HepG2 (cell line): ENCODE results near the gene H6PD. TPM values are rescaled to one million over a fixed set of nuclear protein-coding genes. Genes with fewer than 3 reads are reported as not detected.
A peak's percentile ranks its signal among the peaks of the same experiment; 100 is the strongest.

Experiments used
- ATAC-seq: fragments of 200-7000 bp; cut with Tn5 transposase; 3 replicates; pipeline ENCODE4 v1.9.1; 2020; ENCODE audit warnings: mild to moderate bottlenecking, moderate library complexity
- BruUV-seq: library from RNA; stranded (reverse); fragments of 400-500 nt; replicated peaks from 2 replicates; lab custom pipeline; 2021; lab: Mats Ljungman, UMichigan
- CTCF ChIA-PET: fragments of 300-600 bp; formaldehyde crosslinking; extraction: SDS; loops from one replicate; lab custom pipeline; 2021; ENCODE audit warnings: low total read pairs, inconsistent platforms, low intra/inter-chr PET ratio; lab: Yijun Ruan, JAX
- POLR2A ChIA-PET: fragments of 350-600 bp; sonication (Branson Sonifier 250); formaldehyde crosslinking; loops from one replicate; lab custom pipeline; 2020; ENCODE audit warnings: antibody characterized with exemption, inconsistent platforms; lab: Yijun Ruan, JAX
- DNase-seq: peaks from one replicate; pipeline ENCODE4 v3.0.0-alpha.2; 2015; ENCODE audit warnings: low spot score
- FAIRE-seq: peaks from 3 replicates; lab custom pipeline; 2011; peaks lifted over from hg19 to GRCh38; lab: Jason Lieb, UNC
- H2AFZ ChIP-seq: one replicate; pipeline ENCODE4 v1.6.1; 2011; ENCODE audit warnings: low read length, inconsistent platforms
- H3K27ac ChIP-seq: fragments of 300-600 bp; 3 replicates; pipeline ENCODE4 v1.8.0; 2011; ENCODE audit warnings: mixed run types, mild to moderate bottlenecking, mixed read lengths, low read length, inconsistent platforms; ENCODE audit not compliant: insufficient read depth; ENCODE audit errors: extremely low read length
- H3K27me3 ChIP-seq, 2 experiments: fragments of 200-600 bp in 1 of 2; 2 replicates in 1 of 2; 3 replicates in 1 of 2; pipeline versions ENCODE4 v1.6.0 to v1.8.0; 2011; ENCODE audit warnings: low read length in 2 of 2, mild to moderate bottlenecking in 2 of 2, moderate library complexity in 2 of 2, inconsistent platforms in 1 of 2; ENCODE audit not compliant: insufficient read depth in 2 of 2, control insufficient read depth in 1 of 2
- H3K36me3 ChIP-seq, 2 experiments: fragments of 200-600 bp in 1 of 2; replicated peaks in 1 of 2; 2 replicates in 1 of 2; 3 replicates in 1 of 2; pipeline versions ENCODE4 v1.5.1 to v1.8.0; 2011; ENCODE audit warnings: low read length in 2 of 2, inconsistent platforms in 1 of 2; ENCODE audit not compliant: insufficient read depth in 2 of 2, control insufficient read depth in 1 of 2
- H3K4me1 ChIP-seq: 2 replicates; pipeline ENCODE4 v1.5.1; 2012; ENCODE audit warnings: low read length, inconsistent platforms; ENCODE audit not compliant: insufficient read depth
- H3K4me2 ChIP-seq: 2 replicates; pipeline ENCODE4 v1.6.0; 2011; ENCODE audit warnings: low read depth, low read length, inconsistent platforms
- H3K4me3 ChIP-seq, 3 experiments: fragments of 200-600 bp in 1 of 3; sonication (generic), shearing (Covaris generic) in 1 of 3; replicated peaks in 1 of 3; 2 replicates each; pipeline ENCODE4 v1.5.1; 2011 to 2016; ENCODE audit warnings: low read length in 3 of 3, inconsistent platforms in 2 of 3, low read depth in 2 of 3, mild to moderate bottlenecking in 2 of 3, control low read depth in 1 of 3, mixed read lengths in 1 of 3; ENCODE audit not compliant: insufficient read depth in 1 of 3
- H3K79me2 ChIP-seq: one replicate; pipeline ENCODE4 v1.6.1; 2011; ENCODE audit warnings: low read length, inconsistent platforms; ENCODE audit not compliant: insufficient read depth
- H3K9ac ChIP-seq: 2 replicates; pipeline ENCODE4 v1.6.0; 2011; ENCODE audit warnings: mild to moderate bottlenecking, low read depth, low read length, inconsistent platforms; ENCODE audit not compliant: insufficient read depth
- H3K9me3 ChIP-seq: 2 replicates; pipeline ENCODE4 v1.5.1; 2012; ENCODE audit warnings: mild to moderate bottlenecking, low read length
- H4K20me1 ChIP-seq: 2 replicates; pipeline ENCODE4 v1.6.0; 2011; ENCODE audit warnings: inconsistent platforms, mild to moderate bottlenecking, low read length, moderate library complexity; ENCODE audit not compliant: insufficient read depth
- AGO2 ChIP-seq: fragments of 200-400 bp; formaldehyde crosslinking; optimal IDR thresholded peaks from 2 replicates; pipeline ENCODE3; 2017; ENCODE audit warnings: mild to moderate bottlenecking, low read depth, low read length, moderate library complexity
- ARID2 ChIP-seq: sonication (generic); formaldehyde crosslinking; IDR thresholded peaks from 2 replicates; pipeline ENCODE4 v1.8.1; 2022; ENCODE audit warnings: mild to moderate bottlenecking, missing genetic modification reagents, borderline replicate concordance
- BHLHE40 ChIP-seq: IDR thresholded peaks from 2 replicates; pipeline ENCODE4 v1.6.1; 2011; ENCODE audit warnings: low read length, improper control_type of control experiment
- DMAP1 ChIP-seq: IDR thresholded peaks from 2 replicates; pipeline ENCODE4 v1.6.1; 2016
- ETV6 ChIP-seq: sonication (generic); formaldehyde crosslinking; conservative IDR thresholded peaks from 2 replicates; pipeline ENCODE4 v1.4.0; 2020; ENCODE audit warnings: missing genetic modification reagents
- FOXP1 ChIP-seq, 2 experiments: fragments of 450-650 bp in 1 of 2; IDR thresholded peaks; 2 replicates each; pipeline ENCODE4 v1.6.1; 2017 to 2018; ENCODE audit warnings: antibody characterized with exemption in 1 of 2
- PHF5A ChIP-seq: IDR thresholded peaks from one replicate; pipeline ENCODE4 v1.6.1; 2018; ENCODE audit warnings: low read depth, missing genetic modification reagents; ENCODE audit not compliant: unreplicated experiment
- SKI ChIP-seq: fragments of 450-650 bp; IDR thresholded peaks from one replicate; pipeline ENCODE4 v1.6.1; 2018; ENCODE audit warnings: mild to moderate bottlenecking; ENCODE audit not compliant: partially characterized antibody
- STAG1 ChIP-seq: sonication (generic); formaldehyde crosslinking; IDR thresholded peaks from 2 replicates; pipeline ENCODE4 v1.4.0; 2020; ENCODE audit warnings: missing genetic modification reagents
- ZNF235 ChIP-seq: sonication (generic); formaldehyde crosslinking; IDR thresholded peaks from 2 replicates; pipeline ENCODE4 v1.8.1; 2023; ENCODE audit warnings: mild to moderate bottlenecking, missing genetic modification reagents, borderline replicate concordance
- ZNF44 ChIP-seq: sonication (generic); formaldehyde crosslinking; IDR thresholded peaks from 2 replicates; pipeline ENCODE4 v1.5.1; 2020; ENCODE audit warnings: mild to moderate bottlenecking, missing genetic modification reagents
- ZNF883 ChIP-seq: sonication (generic); formaldehyde crosslinking; IDR thresholded peaks from 2 replicates; pipeline ENCODE4 v1.5.1; 2020; ENCODE audit warnings: mild to moderate bottlenecking, missing genetic modification reagents; ENCODE audit errors: not compliant biosample characterization
- WGBS: methylation state at CpG from one replicate; pipeline ENCODE4 v1.1.6; 2017; ENCODE audit warnings: low lambda C conversion rate; 5-methylcytosine and 5-hydroxymethylcytosine counted together
- in situ Hi-C: cut with HindIII; loops from 2 replicates; pipeline ENCODE4 v1.10.0; 2017; ENCODE audit warnings: low pct_unique_long_range_greater_than_20kb; ENCODE audit not compliant: extremely low pct_ligation_motif_present
- intact Hi-C: fragments of 100-400 bp; cut with micrococcal nuclease; formaldehyde crosslinking; loops from one replicate; pipeline ENCODE4 v1.10.0; 2022; ENCODE audit not compliant: unreplicated experiment
- polyA plus RNA-seq, 8 experiments: library from polyadenylated mRNA; depleted of rRNA in 3 of 8; stranded (reverse) in 7 of 8; unstranded in 1 of 8; fragments of >200 nt; fragmentation: Illumina TruSeq in 4 of 8; extraction: Trizol in 4 of 8; gene quantifications; 2 replicates each; pipeline versions ENCODE4 v1.2.1 to v1.2.3, GENCODE V29; 2011 to 2016; ENCODE audit warnings: low read depth in 4 of 8, missing spikeins in 1 of 8, mixed read lengths in 1 of 8; ENCODE audit not compliant: insufficient read depth in 1 of 8
- total RNA-seq, 5 experiments: library from RNA; depleted of rRNA; stranded (reverse); fragments of >200 nt; fragmentation: Illumina TruSeq; extraction: Trizol; gene quantifications; 2 replicates each; pipeline ENCODE4 v1.2.3, GENCODE V29; 2016; ENCODE audit warnings: low read depth in 1 of 5
- TF ChIP-seq, protein P1 (sequence below): sonication (generic); formaldehyde crosslinking; IDR thresholded peaks from 2 replicates; pipeline ENCODE4 v1.5.1; 2020; ENCODE audit warnings: mild to moderate bottlenecking, missing genetic modification reagents, moderate library complexity

Gene H6PD
- total and polyA plus RNA-seq, 2 of the 13 experiments (the other 11 are each of a cell fraction or from before 2014, with no cell fraction given) = 9.3 to 14.1 TPM

DNA sequence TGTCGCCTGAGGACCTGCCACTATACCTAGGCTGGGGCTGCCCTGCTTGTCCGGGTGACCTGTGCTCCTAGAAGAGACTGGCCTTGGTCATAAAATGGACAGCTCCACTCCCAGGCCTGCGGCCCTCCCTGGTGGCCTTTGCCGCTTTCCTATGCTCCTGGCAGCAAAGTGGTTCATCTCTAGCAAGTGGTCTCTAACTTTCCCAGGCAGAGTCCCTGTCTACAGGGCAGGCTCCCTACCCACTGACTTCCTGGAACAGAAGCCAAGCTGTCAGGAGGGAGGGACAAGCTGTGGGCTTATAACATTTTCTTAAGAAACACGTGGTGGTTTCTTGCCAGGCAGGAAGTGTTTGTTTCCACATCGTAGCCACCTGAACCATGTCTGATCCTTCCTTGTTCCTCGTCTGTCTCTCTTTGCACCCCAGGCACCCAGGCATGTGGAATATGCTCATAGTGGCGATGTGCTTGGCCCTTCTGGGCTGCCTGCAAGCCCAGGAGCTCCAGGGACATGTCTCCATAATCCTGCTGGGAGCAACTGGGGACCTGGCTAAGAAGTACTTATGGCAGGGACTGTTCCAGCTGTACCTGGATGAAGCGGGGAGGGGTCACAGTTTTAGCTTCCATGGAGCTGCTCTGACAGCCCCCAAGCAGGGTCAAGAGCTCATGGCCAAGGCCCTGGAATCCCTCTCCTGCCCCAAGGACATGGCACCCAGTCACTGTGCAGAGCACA is 10.1 kb downstream of the H6PD start (continued):
- TF ChIP-seq STAG1 (CRISPR knock-in tag) (0 out of 2 replicates have a peak, but pooled peaks have one; percentile 6), DMAP1 (CRISPR knock-in tag) (no peak), ARID2 (CRISPR knock-in tag) (no peak), ZNF883 (no peak)

DNA sequence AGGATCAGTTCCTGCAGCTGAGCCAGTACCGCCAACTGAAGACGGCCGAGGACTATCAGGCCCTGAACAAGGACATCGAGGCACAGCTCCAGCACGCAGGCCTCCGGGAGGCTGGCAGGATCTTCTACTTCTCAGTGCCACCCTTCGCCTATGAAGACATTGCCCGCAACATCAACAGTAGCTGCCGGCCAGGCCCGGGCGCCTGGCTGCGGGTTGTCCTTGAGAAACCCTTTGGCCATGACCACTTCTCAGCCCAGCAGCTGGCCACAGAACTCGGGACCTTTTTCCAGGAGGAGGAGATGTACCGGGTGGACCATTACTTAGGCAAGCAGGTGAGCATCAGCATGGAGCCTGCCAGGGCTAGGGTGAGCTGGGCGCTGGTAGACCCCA is 10.7 kb downstream of the H6PD start:
- no peak overlapping the region for H3K4me2 ChIP-seq
- no peaks in the 10 kb centered on the region for H4K20me1 ChIP-seq
- H3K9me3 ChIP-seq = no peaks in the 10 kb centered on the region
- 100% methylated on average over 2 of the region's 15 CpGs for WGBS
- no peak overlapping the region for H3K4me3 ChIP-seq
- FAIRE-seq (no peak), ATAC-seq (no peak), DNase-seq (no peak)
- H3K27me3 ChIP-seq = no peaks in the 10 kb centered on the region
- no TSS peak for BruUV-seq
- H3K36me3 ChIP-seq = no peaks in the 10 kb centered on the region
- ChIA-PET POLR2A (interaction anchor here (3.1 kb wide), 1 partner anchor 11 kb away, joined by 37 read pairs; the partner anchor contains the start of gene H6PD), CTCF (no interaction called here)
- no peaks in the 10 kb centered on the region for H3K79me2 ChIP-seq
- peaks cover 68% of the 10 kb centered on the region for H3K4me1 ChIP-seq
- intact Hi-C loops = no loop called here
- no peak overlapping the region for H3K27ac ChIP-seq
- no peak overlapping the region for H3K9ac ChIP-seq
- in situ Hi-C loops = loop anchor here (5.0 kb wide), 1 partner anchor 133 kb away; no protein-coding TSS in a partner anchor
- H2AFZ ChIP-seq = no peak overlapping the region
- TF ChIP-seq BHLHE40 (no peak), SKI (no peak), ZNF44 (CRISPR knock-in tag) (no peak), ETV6 (CRISPR knock-in tag) (no peak), AGO2 (peak; percentile 47), ZNF235 (no peak), PHF5A (CRISPR knock-in tag) (no peak), FOXP1 (IDR thresholded peaks at IDR 0.05) (no peak), FOXP1 (CRISPR knock-in tag; IDR thresholded peaks at IDR 0.05) (no peak)
- TF ChIP-seq, protein P1, sequence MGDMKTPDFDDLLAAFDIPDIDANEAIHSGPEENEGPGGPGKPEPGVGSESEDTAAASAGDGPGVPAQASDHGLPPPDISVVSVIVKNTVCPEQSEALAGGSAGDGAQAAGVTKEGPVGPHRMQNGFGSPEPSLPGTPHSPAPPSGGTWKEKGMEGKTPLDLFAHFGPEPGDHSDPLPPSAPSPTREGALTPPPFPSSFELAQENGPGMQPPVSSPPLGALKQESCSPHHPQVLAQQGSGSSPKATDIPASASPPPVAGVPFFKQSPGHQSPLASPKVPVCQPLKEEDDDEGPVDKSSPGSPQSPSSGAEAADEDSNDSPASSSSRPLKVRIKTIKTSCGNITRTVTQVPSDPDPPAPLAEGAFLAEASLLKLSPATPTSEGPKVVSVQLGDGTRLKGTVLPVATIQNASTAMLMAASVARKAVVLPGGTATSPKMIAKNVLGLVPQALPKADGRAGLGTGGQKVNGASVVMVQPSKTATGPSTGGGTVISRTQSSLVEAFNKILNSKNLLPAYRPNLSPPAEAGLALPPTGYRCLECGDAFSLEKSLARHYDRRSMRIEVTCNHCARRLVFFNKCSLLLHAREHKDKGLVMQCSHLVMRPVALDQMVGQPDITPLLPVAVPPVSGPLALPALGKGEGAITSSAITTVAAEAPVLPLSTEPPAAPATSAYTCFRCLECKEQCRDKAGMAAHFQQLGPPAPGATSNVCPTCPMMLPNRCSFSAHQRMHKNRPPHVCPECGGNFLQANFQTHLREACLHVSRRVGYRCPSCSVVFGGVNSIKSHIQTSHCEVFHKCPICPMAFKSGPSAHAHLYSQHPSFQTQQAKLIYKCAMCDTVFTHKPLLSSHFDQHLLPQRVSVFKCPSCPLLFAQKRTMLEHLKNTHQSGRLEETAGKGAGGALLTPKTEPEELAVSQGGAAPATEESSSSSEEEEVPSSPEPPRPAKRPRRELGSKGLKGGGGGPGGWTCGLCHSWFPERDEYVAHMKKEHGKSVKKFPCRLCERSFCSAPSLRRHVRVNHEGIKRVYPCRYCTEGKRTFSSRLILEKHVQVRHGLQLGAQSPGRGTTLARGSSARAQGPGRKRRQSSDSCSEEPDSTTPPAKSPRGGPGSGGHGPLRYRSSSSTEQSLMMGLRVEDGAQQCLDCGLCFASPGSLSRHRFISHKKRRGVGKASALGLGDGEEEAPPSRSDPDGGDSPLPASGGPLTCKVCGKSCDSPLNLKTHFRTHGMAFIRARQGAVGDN (CRISPR knock-in tag) = peak; percentile 24; the same call in 1 of the 2 replicates
